ENCODE data around the gene MSRB3. TPM values are rescaled to one million over a fixed set of nuclear protein-coding genes. Genes with fewer than 3 reads are reported as not detected.

The MSRB3 gene
- total and polyA plus RNA-seq, 10 of the 15 experiments (the other 5 are each of a cell fraction or from before 2014, with no cell fraction given) = 0.07 to 2.7 (median 1.3) TPM

DNA sequence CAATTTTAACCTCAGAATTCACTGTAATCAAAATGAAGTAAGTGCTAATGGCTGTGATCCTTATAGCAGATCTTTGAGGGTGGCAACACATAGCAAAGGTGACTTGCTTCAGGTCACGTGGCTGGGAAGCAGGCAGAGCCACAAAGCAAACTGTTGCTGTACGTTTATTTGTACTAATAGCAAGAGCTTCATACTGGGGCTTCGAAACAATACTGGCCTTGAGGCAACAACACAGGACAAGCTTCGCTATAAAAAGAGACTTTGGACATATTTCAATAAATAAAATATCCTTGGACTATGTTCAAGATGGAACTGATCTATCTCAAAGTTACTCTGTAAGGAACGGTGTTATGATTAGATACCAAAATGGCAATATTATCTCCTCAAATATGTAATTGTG, 44.6 kb downstream of the MSRB3 start:
- H2AFZ ChIP-seq (ENCODE audit: control insufficient read depth, low read depth, low read length) = no peak overlapping the region

More for the DNA sequence above, 44.6 kb downstream of the MSRB3 start:
- no peaks in the 10 kb centered on the region for H3K9me3 ChIP-seq (replicated peaks; ENCODE audit: control insufficient read depth, insufficient read depth, low read length)
- no peaks in the 10 kb centered on the region for H4K20me1 ChIP-seq (ENCODE audit: control insufficient read depth, insufficient read depth)
- ChIA-PET POLR2A (no interaction called here), SMC1A (ENCODE audit: uncharacterized antibody, unreplicated experiment) (no interaction called here), RAD21 (ENCODE audit: unreplicated experiment) (no interaction called here), CTCF (interaction anchor here (1.1 kb wide), 1 partner anchor 10 kb away, joined by 4 read pairs; no protein-coding TSS in a partner anchor)
- no peaks in the 10 kb centered on the region for H3K4me1 ChIP-seq (ENCODE audit: control insufficient read depth, insufficient read depth, low read length)
- no peaks in the 10 kb centered on the region for H3K79me2 ChIP-seq (ENCODE audit: control insufficient read depth, insufficient read depth, low read length)
- in situ Hi-C loops (cut with MboI) (no loop called here), intact Hi-C loops (cut with micrococcal nuclease; ENCODE audit: unreplicated experiment) (no loop called here)
- 0 out of 4 replicates have a peak, but pooled peaks cover 0 to 1% of the 10 kb centered on the region in 2 experiments for H3K27me3 ChIP-seq (replicated peaks in 1 of 2; ENCODE audit: control insufficient read depth in 2 of 2, insufficient read depth in 2 of 2, low read length in 1 of 2)
- ATAC-seq = no peak
- H3K9ac ChIP-seq (ENCODE audit: control insufficient read depth, insufficient read depth, low read length) = no peak overlapping the region
- no peak for FAIRE-seq
- no peak overlapping the region for H3K4me2 ChIP-seq (ENCODE audit: control insufficient read depth, insufficient read depth)
- H3K4me3 ChIP-seq = no peak overlapping the region
- H3K36me3 ChIP-seq (ENCODE audit: control insufficient read depth in 2 of 2, insufficient read depth in 2 of 2, low read length in 1 of 2) = no peaks in the 10 kb centered on the region
- no TSS peak for BruUV-seq (replicated peaks)
- no peak for DNase-seq (ENCODE audit: low read depth, low spot score)
- H3K27ac ChIP-seq (ENCODE audit: control insufficient read depth, insufficient read depth) = no peak overlapping the region
- TF ChIP-seq, protein P1, sequence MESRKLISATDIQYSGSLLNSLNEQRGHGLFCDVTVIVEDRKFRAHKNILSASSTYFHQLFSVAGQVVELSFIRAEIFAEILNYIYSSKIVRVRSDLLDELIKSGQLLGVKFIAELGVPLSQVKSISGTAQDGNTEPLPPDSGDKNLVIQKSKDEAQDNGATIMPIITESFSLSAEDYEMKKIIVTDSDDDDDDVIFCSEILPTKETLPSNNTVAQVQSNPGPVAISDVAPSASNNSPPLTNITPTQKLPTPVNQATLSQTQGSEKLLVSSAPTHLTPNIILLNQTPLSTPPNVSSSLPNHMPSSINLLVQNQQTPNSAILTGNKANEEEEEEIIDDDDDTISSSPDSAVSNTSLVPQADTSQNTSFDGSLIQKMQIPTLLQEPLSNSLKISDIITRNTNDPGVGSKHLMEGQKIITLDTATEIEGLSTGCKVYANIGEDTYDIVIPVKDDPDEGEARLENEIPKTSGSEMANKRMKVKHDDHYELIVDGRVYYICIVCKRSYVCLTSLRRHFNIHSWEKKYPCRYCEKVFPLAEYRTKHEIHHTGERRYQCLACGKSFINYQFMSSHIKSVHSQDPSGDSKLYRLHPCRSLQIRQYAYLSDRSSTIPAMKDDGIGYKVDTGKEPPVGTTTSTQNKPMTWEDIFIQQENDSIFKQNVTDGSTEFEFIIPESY (IDR thresholded peaks at IDR 0.05) = no peak
- TF ChIP-seq HCFC1 (IDR thresholded peaks at IDR 0.05; ENCODE audit: low read length) = no peak
- no peak for TF ChIP-seq KDM1A (IDR thresholded peaks at IDR 0.05; ENCODE audit: borderline replicate concordance)
- TF ChIP-seq ZNF384 (IDR thresholded peaks at IDR 0.05; ENCODE audit: borderline replicate concordance, low read depth, low read length) = no peak
- no peak for TF ChIP-seq NR2F1 (conservative IDR thresholded peaks at IDR 0.05)
- TF ChIP-seq RAD51 (IDR thresholded peaks at IDR 0.05) = no peak
- TF ChIP-seq STAT3 (IDR thresholded peaks at IDR 0.05; ENCODE audit: low read depth, low read length) = no peak
- no peak for TF ChIP-seq BMI1 (IDR thresholded peaks at IDR 0.05; ENCODE audit: borderline replicate concordance)
- TF ChIP-seq, protein P2, sequence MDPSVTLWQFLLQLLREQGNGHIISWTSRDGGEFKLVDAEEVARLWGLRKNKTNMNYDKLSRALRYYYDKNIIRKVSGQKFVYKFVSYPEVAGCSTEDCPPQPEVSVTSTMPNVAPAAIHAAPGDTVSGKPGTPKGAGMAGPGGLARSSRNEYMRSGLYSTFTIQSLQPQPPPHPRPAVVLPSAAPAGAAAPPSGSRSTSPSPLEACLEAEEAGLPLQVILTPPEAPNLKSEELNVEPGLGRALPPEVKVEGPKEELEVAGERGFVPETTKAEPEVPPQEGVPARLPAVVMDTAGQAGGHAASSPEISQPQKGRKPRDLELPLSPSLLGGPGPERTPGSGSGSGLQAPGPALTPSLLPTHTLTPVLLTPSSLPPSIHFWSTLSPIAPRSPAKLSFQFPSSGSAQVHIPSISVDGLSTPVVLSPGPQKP (IDR thresholded peaks at IDR 0.05; ENCODE audit: low read depth, low read length) = no peak
- no peak for TF ChIP-seq CHD4 (IDR thresholded peaks at IDR 0.05)
- no peak for TF ChIP-seq DPF2 (IDR thresholded peaks at IDR 0.05)
- WGBS (ENCODE audit: insufficient coverage, insufficient replicate concordance, low lambda C conversion rate, missing lambda C conversion rate) = 5% methylated on average over 5 of the region's 5 CpGs

All from GM12878 (cell line).